NK-92 (cell line): ENCODE results near the gene ZCCHC2.

ENCODE experiments used
- DNase-seq: peaks from one replicate; lab custom pipeline; 2025; ENCODE audit not compliant: unreplicated experiment; lab: John Stamatoyannopoulos, UW

ZCCHC2 gene

GRCh38 chr18:62605685-62606084 lies 82.9 kb downstream of the ZCCHC2 start:
- DNase-seq, result no peak

GRCh38 chr18:62606106-62606505 lies 83.3 kb downstream of the ZCCHC2 start:
- no peak for DNase-seq

GRCh38 chr18:62607302-62607701 lies 84.5 kb downstream of the ZCCHC2 start:
- no peak for DNase-seq

- no peak for DNase-seq
Observed at GRCh38 chr18:62607708-62608428, 85.0 kb downstream of the ZCCHC2 start.

- no peak for DNase-seq
Observed at GRCh38 chr18:62609764-62610163, 86.9 kb downstream of the ZCCHC2 start.

- no peak for DNase-seq
Observed at GRCh38 chr18:62610351-62610700, 87.5 kb downstream of the ZCCHC2 start.

GRCh38 chr18:62610701-62611411 lies 88.0 kb downstream of the ZCCHC2 start:
- no peak for DNase-seq

GRCh38 chr18:62611453-62612288 lies 88.8 kb downstream of the ZCCHC2 start:
- DNase-seq, result no peak

GRCh38 chr18:62612289-62612645 lies 89.4 kb downstream of the ZCCHC2 start:
- DNase-seq, result no peak

- no peak for DNase-seq
Observed at GRCh38 chr18:62612776-62613175, 90.0 kb downstream of the ZCCHC2 start.

GRCh38 chr18:62614494-62614893 lies 91.7 kb downstream of the ZCCHC2 start:
- no peak for DNase-seq

- no peak for DNase-seq
Observed at GRCh38 chr18:62616331-62616805, 93.5 kb downstream of the ZCCHC2 start.

GRCh38 chr18:62617793-62618591 lies 95.2 kb downstream of the ZCCHC2 start:
- DNase-seq, result no peak

- DNase-seq, result no peak
Observed at GRCh38 chr18:62618735-62619134, 95.9 kb downstream of the ZCCHC2 start.

GRCh38 chr18:62621546-62621945 lies 98.7 kb downstream of the ZCCHC2 start:
- DNase-seq, result no peak

- DNase-seq, result no peak
Observed at GRCh38 chr18:62625019-62625418, 102.2 kb downstream of the ZCCHC2 start.
